NAMALWA (cell line): ENCODE measurements around the gene EXOSC3.
"Not testable (repeated sequence)": the region's sequence is repeated elsewhere in the genome, so short reads cannot be mapped to it uniquely, and the experiment has no call there.

Experiments
- DNase-seq: peaks from one replicate; pipeline ENCODE4 v3.0.0-alpha.2; 2015; ENCODE audit warnings: low spot score

The EXOSC3 gene

DNA sequence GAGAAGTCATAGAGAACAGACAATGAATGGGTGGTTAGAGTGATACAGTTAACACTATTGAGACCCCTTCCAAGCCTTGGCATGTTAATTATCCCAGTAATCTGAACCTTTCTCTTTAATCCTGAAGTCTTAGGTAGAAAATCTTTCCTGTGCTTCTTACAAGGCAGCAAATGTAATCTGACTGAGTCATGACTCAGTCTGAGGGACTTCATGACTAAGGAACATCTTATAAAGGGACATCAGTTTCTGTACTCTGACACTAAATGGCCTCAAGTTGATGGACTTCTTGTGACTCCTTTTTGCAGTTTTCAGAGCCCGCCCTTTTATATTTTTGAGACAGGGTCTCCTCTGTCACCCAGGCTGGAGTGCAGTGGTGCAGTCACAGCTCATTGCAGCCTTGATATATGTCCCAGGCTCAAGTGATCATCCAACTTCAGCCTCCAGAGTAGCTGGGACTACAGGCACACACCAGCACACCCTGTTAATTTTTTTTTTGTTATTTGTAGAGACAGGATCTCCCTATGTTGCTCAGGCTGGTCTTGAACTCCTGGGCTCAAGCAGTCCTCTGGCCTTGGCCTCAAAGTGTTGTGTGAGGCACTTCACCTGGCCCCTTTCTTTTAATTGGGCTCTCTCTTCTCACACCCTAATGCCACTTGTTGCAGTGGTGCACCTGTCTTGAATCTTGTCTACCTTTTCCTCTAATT lies 9.5 kb downstream of the EXOSC3 start:
- no peak for DNase-seq

DNA sequence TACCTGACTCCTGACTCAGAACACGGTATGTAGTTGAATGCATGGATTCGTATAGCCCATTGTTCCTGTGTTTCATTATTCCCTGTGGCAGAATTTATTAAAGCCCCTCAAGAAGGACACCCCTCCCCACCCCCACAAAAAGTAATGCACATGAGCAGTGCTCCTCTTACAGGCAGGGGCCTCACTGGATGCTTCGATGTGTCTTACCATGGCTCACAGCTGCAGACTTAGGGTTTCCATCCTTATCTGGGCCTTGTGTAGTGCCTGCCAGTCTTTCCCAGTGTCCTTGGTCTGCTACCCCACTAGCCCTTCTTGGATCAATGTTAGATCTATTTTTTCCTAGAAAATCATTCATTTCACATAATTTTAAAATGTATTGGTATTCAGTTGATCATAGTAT lies 14.9 kb downstream of the EXOSC3 start:
- DNase-seq, result no peak

DNA sequence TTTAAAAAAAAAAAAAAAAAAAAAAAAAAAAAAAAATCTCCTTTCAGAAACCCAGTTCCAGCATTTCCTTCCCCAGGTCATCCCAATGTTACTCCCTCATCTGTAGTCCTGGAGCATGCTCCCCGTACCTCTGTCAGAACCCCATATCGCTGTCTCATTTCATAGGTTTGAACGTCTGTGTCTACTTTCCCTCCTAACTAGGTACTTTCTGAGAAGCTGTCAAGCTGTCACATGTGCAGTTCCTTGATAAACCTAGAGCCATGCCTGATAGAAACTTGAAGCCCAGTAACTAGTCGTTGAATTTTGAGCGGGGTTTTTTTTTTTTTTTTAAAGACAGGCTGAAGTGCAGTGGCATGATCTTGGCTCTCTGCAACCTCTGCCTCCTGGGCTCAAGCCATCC lies 15.6 kb downstream of the EXOSC3 start:
- DNase-seq, result no peak

DNA sequence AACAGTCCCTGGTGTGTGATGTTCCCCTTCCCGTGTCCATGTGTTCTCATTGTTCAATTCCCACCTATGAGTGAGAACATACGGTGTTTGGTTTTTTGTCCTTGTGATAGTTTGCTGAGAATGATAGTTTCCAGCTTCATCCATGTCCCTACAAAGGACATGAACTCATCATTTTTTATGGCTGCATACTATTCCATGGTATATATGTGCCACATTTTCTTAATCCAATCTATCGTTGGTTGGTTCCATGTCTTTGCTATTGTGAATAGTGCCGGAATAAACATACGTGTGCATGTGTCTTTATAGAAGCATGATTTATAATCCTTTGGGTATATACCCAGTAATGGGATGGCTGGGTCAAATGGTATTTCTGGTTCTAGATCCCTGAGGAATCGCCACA lies 19.6 kb downstream of the EXOSC3 start:
- DNase-seq, result not testable (repeated sequence)

DNA sequence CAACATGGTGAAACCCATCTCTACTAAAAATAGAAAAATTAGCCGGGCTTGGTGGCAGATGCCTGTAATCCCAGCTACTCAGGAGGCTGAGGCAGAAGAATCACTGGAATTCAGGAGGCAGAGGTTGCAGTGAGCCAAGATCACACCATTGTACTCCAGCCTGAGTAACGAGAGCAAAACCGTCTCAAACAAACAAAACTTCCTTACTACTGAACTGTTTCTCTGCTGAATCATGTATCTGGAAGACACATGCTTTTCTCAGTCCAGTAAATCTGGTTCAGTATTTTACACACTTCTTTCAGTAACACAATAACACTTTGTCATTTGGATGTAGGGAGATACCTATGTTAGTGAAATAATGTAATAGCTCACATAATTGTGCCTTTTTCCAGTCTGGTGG lies 23.4 kb downstream of the EXOSC3 start:
- DNase-seq, result no peak

DNA sequence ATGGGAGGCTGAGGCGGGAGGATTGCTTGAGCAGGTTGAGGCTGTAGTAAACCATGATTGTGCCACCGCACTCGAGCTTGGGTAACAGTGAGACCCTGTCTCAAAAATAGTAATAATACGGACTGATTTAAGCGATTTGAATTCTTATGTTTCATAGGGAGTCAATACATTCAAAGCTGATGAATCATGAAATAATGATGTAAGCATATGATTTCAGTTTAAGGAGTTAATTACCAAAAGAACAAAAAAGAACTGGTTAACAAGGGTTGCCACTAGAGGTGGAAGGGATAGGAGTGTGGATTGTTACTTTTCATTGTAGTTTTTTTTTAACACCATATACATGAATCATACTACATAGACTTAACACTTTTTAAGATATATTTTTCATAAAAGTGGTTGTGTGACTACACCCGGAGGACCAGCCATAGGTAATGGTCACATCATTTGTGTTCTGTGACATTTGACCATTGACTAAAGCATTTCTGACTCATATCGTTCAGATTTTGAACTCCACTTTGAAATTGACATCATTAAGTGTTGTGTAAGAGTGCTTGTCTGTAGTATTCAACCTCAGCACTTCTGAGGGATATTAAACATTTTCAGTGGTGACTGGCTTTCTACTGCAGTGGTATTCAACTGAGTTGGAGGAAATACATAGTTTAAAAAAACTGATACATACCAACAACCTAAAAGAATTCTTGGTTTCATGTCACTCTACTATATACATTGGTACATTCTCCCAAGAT lies 24.3 kb downstream of the EXOSC3 start:
- DNase-seq, result no peak

DNA sequence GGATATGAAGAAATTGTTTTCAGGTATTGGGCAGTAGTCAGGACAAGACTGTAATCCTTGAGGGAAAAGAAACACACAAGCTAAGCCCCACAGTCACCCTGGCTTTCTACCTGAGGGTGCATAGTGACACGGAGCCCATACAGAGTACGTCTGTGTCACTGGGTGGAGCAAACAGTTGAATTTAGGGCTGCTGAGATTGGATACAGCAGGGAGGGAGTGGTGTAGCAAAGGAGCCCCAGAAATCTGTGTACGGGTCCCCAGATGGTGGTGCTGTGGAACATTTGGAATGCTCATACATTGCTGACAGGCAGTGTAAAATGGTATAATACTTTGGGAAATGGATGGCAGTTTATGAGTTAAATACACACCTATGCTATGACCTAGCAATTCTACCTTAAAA lies 26.1 kb downstream of the EXOSC3 start:
- no peak for DNase-seq

DNA sequence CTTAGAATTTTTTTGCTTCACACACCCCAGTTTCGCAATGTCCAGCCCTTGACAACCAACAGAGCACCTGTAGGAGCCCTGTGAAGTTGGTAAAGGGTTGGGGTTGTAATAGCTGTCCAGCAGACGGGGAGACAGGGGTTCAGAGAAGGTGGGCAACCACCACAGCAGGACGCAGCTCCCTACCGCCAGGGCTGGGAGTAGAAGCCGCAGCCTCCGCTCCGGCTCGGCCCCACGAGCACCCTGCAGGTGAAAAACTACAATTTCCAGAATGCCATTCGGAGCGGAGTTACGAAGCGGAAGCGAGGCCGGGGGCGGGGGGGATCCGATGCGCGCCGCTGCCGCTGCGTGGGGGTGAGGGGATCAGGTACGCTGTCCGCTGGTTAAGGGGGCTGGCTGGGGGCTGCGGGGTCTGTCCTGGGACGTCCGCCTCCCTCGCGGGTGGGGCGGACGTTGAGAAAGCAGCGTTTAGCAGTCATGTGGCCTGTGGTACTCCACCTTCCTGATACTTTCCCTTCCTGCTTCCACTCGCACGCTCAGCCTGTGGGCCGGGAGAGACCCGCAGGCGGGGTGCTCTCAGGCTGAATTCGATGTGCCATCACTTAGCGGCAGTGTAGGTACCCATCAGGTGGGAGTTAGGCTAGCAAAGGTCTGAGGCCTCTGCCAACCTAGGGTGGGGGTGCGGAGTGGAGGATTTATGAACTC lies 31.2 kb downstream of the EXOSC3 start, which contains the start of gene TRMT10B:
Gene TRMT10B (plus strand): TSS at position 317 of the 702 bp plus-strand sequence. CDS start 8,127 bp downstream, outside the sequence.
- peak; percentile 74 for DNase-seq

DNA sequence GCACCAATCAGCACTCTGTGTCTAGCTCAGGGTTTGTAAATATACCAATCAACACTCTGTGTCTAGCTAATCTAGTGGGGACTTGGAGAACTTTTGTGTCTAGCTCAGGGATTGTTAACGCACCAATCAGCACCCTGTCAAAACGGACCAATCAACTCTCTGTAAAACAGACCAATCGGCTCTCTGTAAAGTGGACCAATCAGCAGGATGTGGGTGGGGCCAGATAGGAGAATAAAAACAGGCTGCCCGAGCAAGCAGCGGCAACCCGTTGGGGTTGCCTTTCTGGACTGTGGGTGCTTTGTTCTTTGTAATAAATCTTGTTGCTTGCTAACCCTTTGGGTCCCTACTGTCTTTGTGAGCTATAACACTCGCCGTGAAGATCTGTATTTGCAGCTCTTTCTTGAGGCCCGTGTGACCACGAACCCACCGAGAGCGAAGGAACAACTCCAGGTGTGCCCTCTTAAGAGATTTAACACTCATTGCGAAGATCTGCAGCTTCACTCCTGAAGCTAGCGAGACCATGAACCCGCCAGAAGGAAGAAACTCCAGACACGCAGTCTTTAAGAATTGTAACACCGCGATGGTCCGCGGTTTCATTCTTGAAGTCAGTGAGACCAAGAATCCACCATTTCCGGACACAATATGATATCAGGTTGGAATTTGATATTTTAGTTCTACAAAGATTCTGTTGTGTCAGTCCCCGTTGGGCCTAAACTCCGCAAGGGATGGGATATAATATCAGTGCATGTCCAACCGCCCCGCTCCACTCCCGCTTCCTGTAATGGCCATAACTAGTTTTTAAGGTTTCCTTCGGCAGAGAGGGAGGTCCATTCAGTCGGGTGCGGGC lies 32.0 kb downstream of the EXOSC3 start:
- DNase-seq, result peak; percentile 29

DNA sequence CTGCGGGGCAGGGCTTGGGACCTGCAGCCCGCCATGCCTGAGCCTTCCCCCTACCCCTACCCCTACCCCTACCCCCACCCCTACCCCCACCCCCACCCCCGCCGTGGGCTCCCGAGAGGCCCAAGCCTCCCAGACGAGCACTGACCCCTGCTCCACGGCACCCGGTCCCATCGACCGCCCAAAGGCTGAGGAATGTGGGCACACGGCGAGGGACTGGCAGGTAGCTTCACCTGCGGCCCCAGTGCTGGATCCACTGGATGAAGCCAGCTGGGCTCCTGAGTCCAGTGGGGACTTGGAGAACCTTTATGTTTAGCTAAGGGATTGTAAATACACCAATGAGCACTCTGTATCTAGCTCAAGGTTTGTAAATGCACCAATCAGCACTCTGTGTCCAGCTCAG lies 32.8 kb downstream of the EXOSC3 start:
- not testable (repeated sequence) for DNase-seq

DNA sequence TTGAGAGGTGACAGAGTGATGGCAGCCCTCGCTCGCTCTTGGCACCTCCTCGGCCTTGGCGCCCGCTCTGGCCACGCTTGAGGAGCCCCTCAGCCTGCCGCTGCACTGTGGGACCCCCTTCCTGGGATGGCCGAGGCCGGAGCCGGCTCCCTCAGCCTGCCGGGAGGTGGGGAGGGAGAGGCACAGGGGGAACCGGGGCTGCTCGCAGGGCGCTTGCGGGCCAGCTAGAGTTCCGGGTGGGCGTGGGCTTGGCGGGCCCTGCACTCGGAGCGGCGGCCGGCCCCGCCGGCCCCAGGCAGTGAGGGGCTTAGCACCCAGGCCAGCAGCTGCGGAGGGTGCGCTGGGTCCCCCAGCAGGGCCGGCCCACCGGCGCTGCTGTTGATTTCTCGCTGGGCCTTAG lies 33.2 kb downstream of the EXOSC3 start:
- not testable (repeated sequence) for DNase-seq

DNA sequence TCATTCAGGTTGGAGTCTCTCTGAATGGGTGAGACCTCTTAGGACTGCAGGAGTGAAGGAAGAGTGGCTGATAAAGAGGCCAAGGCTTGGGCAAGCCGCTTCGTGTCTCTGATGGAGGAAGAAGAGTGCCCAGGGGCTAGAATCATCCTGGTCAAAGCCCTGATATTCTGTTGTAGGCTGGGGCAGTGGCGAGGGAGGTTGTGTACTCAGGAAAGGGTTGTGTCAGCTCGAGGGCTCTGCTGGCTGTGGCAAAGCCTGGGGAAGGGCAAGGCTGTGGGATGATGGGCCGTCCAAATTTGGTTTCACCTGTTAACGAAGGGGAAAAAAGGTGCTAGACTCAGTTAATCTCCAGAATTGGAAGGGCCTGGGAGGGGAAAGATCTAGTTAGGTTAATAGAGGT lies 33.7 kb downstream of the EXOSC3 start:
- no peak for DNase-seq

DNA sequence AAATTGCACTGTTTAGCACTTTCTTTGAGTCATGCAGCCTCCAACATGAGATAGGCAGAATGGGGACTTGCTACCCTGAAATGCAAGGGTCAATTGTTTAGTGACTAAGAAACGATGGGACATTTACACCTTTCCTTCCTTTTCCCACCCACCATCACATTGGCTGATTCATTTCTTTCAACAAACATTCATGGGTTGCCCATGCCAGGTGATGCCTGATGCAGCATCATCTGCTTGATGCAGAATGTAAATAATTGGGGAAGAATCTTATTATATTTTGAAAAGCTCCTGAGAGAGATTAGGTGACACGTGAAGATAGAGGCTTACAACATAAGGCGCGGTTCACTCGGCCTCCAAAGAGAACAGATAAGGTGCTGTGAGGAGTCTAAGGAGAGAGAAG lies 35.7 kb downstream of the EXOSC3 start:
- no peak for DNase-seq

DNA sequence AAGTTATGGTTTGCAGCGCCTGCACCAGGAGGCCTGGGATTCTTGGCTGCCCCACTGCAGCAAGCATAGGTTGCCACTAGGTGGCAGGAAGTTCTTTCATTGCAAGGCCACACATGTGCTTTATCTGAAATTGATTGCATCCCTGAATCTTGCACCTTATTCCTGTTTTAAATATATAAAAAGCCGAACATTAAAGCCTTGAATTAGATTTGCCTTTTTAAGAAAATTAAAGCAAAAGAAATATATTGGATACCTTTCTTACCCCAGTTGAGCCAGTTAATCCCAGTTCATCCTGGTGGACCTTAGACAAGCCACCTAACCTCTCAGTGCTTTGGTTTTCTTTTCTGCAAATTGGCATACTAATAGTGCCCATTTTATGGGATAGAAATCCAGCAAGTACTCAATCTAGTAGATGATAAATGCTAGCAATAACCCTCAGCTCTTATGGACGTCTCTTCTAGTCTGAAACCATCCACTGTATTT lies 37.6 kb downstream of the EXOSC3 start:
- DNase-seq, result peak; percentile 80

DNA sequence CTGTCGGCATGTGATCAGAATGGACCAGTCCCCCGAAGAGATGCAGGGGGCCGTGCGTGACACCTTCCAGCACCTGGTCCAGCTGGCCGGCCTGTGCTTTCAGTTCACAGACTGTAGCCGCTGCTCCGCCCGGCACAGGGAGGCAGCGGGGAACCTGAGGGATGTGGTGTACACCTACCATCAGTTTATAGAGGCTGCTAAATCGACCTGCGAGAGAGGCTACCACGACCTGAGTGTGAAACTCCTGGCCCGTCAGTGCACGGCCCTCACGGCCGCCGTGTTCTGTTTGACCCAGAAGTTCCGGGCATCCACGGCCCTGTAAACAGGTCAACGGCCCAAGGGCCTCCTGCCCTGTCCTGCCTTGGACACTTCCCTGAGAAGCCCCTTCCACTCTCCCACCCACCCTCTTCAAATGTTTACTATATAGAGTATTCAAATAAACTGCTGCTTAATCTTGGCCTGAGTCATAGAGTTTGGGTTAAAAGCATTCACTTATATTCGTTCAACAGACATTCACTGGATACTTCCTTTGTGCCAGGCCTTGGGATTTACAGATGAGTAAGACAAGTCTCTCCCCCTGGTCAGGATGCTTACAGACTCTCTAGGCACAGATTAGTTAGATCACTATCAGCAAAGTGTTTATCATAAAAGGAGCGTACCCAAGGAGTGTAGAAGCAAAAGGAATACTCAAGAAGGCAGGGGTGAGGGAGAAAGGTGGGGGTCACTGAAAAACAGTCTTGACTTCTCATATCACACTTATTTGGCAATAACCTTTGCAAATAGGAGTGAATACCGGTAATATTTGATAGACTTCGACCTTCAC lies 38.2 kb downstream of the EXOSC3 start:
- DNase-seq, result no peak

DNA sequence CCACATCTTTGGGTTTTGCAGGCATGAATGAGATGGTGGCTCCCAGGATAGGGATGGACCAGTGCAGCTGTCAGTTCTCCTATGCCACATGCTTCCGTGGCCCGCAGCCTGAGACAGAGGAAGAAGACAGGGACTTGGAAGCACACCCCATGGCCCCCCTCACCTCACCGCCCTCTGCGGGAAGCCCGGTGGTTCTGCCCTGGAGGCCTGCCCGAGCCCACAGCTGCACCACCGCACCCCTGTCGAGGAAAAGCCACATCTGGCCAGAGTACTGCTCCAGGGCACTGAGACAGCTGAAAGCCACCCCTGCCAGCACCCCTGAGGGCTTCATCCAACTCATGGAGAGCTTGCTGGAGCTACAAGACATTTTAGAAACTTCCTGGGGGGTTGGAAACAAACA lies 38.9 kb downstream of the EXOSC3 start:
- no peak for DNase-seq

DNA sequence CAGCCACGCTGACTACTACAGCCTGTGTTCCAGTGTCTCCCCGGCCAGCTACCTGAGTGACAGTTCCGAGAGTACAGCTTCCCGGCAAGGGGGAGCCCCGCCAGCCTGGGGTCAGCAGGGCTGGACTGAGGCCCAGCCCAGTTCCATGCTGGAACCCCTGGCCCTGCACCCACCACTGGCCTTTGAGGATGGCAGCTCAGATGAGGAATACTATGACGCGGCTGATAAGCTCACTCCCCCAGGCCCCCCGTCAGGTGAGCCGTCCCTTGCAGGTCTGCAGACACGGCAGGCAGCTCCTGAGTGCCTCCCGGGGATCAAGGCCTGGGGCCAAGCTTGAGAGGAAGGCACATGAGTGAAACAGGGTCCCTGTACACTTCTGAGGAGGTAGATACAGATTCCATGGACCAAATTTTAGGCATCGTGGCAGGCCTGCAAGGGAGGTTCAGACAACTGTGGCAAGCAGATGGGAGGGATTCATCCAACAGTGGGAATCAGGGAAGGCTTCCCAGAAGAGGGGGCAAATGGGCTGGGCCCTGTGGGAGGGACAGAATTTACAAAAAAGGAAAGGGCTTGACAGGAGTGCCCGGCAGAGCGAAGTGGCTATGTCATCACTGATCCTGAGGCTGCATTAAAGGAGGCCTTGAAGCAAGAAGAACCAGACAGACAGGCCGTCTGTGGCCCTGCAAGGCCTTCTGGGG lies 44.1 kb downstream of the EXOSC3 start:
- no peak for DNase-seq

DNA sequence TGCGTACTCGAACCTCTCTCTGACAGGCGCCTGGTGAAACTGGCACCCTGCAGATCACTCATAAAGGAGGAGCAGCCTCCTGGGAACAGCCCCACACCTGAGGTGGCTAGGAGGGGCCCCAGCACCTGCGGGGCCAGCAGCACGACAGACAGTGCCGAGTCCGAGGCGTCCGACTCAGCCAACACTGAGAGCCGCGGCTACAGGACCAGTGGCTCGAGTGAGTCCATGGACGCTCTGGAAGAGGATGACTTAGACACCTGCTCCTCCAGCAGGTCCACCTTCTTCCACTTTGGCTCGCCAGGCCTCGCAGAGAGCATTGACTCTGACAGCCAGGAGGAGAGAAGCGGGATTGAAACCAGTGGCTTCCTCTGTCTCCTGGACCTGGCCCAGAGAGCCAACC lies 44.7 kb downstream of the EXOSC3 start:
- DNase-seq, result no peak

DNA sequence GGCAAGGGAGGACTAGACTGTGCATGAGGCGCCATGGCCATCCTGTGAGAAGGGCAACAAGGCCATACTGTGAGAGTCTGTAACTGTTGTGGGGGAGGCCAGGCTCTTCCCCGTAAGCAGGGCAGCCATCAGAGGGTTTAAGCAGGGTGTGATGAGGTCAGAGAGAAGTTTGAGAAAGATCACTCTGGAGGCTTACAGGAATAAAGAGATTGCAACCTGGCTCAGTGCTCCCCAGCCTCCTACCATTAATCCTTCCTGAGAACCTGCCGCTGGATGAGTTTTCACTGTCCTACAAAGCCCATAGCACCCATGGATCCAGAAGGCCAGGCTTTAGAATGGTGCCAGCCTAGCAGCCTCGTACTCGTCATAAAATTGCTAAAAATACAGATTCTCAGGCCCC lies 45.6 kb downstream of the EXOSC3 start:
- no peak for DNase-seq

DNA sequence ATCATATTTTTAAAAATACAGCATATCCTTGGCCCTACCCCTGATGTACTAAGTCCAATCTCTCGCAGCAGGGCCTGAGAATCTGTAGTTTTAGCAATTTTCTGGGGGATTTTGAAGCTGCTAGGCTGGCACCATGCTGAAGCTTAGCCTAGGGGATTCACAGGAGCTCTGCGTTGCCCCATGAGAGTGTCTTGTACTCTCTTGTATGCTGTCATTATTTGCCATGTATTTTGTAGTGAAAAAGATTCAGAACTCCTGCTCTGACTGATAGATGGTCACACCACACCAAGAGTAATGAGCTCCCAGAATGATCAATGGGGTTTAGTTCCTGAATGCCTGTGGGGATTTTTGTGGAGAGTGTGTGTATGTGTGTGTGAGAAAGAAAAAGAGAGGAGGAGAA lies 51.9 kb downstream of the EXOSC3 start:
- no peak for DNase-seq
